Neural cell (in vitro differentiated cells): Measurements from ENCODE around the gene TTC34.

ENCODE experiments used
- CTCF ChIP-seq: fragments of 450-650 bp; IDR thresholded peaks from 2 replicates; pipeline ENCODE4 v1.5.1; 2014; ENCODE audit warnings: antibody characterized with exemption, mild to moderate bottlenecking, moderate library complexity; ENCODE audit not compliant: poor library complexity, severe bottlenecking
- SMC3 ChIP-seq: fragments of 450-650 bp; conservative IDR thresholded peaks from 2 replicates; pipeline ENCODE4 v1.6.1; 2014; ENCODE audit warnings: antibody characterized with exemption, mild to moderate bottlenecking, moderate library complexity; ENCODE audit not compliant: poor library complexity

- TF ChIP-seq CTCF (no peak), SMC3 (no peak)
Observed at GRCh38 chr1:2614145-2614544, 187.3 kb downstream of the TTC34 start.
